Trophoblast cell (in vitro differentiated cells and primary cell): ENCODE measurements around the gene FRS2.

ENCODE experiments used
- DNase-seq, 2 donors: peaks; one replicate each; pipeline ENCODE4 v3.0.0-alpha.2; 2016
- H2AFZ ChIP-seq: 2 replicates; pipeline ENCODE4 v1.6.1; 2013; ENCODE audit warnings: low read length, moderate library complexity, mild to moderate bottlenecking; ENCODE audit not compliant: insufficient read depth, poor library complexity
- H2AK5ac ChIP-seq: 2 replicates; pipeline ENCODE4 v1.6.1; 2013; ENCODE audit warnings: mild to moderate bottlenecking, low read length
- H2BK120ac ChIP-seq: 2 replicates; pipeline ENCODE4 v1.6.1; 2013; ENCODE audit warnings: low read length, mild to moderate bottlenecking, moderate library complexity; ENCODE audit not compliant: insufficient read depth, poor library complexity
- H2BK12ac ChIP-seq: 2 replicates; pipeline ENCODE4 v1.6.1; 2013; ENCODE audit warnings: mild to moderate bottlenecking, low read length, moderate library complexity
- H2BK5ac ChIP-seq: 2 replicates; pipeline ENCODE4 v1.6.1; 2013; ENCODE audit warnings: low read length, low read depth, moderate library complexity, mild to moderate bottlenecking; ENCODE audit not compliant: poor library complexity
- H3K14ac ChIP-seq: 2 replicates; pipeline ENCODE4 v1.6.1; 2013; ENCODE audit warnings: mild to moderate bottlenecking, low read length
- H3K18ac ChIP-seq: 2 replicates; pipeline ENCODE4 v1.6.1; 2013; ENCODE audit warnings: mild to moderate bottlenecking, low read length
- H3K23ac ChIP-seq: 2 replicates; pipeline ENCODE4 v1.6.1; 2013; ENCODE audit warnings: low read length
- H3K27ac ChIP-seq: 2 replicates; pipeline ENCODE4 v1.5.1; 2013; ENCODE audit warnings: low read depth, mild to moderate bottlenecking, inconsistent platforms, low read length, moderate library complexity
- H3K27me3 ChIP-seq: 2 replicates; pipeline ENCODE4 v1.6.1; 2013; ENCODE audit warnings: inconsistent platforms, mild to moderate bottlenecking, low read length, moderate library complexity; ENCODE audit not compliant: insufficient read depth
- H3K36me3 ChIP-seq, 2 experiments: 1 replicate in 1 of 2; 2 replicates in 1 of 2; pipeline ENCODE4 v1.6.1; 2013; ENCODE audit warnings: low read length in 2 of 2, mild to moderate bottlenecking in 2 of 2, moderate library complexity in 1 of 2; ENCODE audit not compliant: insufficient read depth in 2 of 2, control insufficient read depth in 1 of 2
- H3K4ac ChIP-seq: 2 replicates; pipeline ENCODE4 v1.6.1; 2013; ENCODE audit warnings: low read depth, mild to moderate bottlenecking, low read length, moderate library complexity
- H3K4me1 ChIP-seq, 2 experiments: 1 replicate in 1 of 2; 2 replicates in 1 of 2; pipeline ENCODE4 v1.6.1; 2013; ENCODE audit warnings: low read length in 2 of 2, mild to moderate bottlenecking in 2 of 2, moderate library complexity in 1 of 2; ENCODE audit not compliant: insufficient read depth in 2 of 2, control insufficient read depth in 1 of 2
- H3K4me2 ChIP-seq: 2 replicates; pipeline ENCODE4 v1.6.1; 2013; ENCODE audit warnings: inconsistent platforms, mild to moderate bottlenecking, low read length, moderate library complexity
- H3K4me3 ChIP-seq: 2 replicates; pipeline ENCODE4 v1.5.1; 2013; ENCODE audit warnings: mild to moderate bottlenecking, low read depth, low read length, inconsistent platforms
- H3K79me1 ChIP-seq: one replicate; pipeline ENCODE4 v1.6.1; 2013; ENCODE audit warnings: low read length
- H3K79me2 ChIP-seq: 2 replicates; pipeline ENCODE4 v1.6.1; 2013; ENCODE audit warnings: low read length, mild to moderate bottlenecking; ENCODE audit not compliant: control insufficient read depth, insufficient read depth, poor library complexity
- H3K9ac ChIP-seq: 2 replicates; pipeline ENCODE4 v1.6.1; 2013; ENCODE audit warnings: mild to moderate bottlenecking, low read length
- H3K9me3 ChIP-seq: 2 replicates; pipeline ENCODE4 v1.6.1; 2013; ENCODE audit warnings: low read depth, mild to moderate bottlenecking, control low read depth, inconsistent platforms, low read length; ENCODE audit not compliant: insufficient read depth
- H4K12ac ChIP-seq: 2 replicates; pipeline ENCODE4 v1.6.1; 2013; ENCODE audit warnings: low read depth, mild to moderate bottlenecking, low read length, moderate library complexity
- H4K8ac ChIP-seq: 2 replicates; pipeline ENCODE4 v1.6.1; 2013; ENCODE audit warnings: low read depth, mild to moderate bottlenecking, low read length, moderate library complexity
- H4K91ac ChIP-seq: one replicate; pipeline ENCODE4 v1.6.1; 2013; ENCODE audit warnings: low read depth, mild to moderate bottlenecking, low read length, moderate library complexity
- WGBS: extraction: QIAGEN DNeasy Blood & Tissue Kit; methylation state at CpG from one replicate; pipeline ENCODE4 v1.1.7; 2013; ENCODE audit warnings: missing lambda C conversion rate; ENCODE audit not compliant: insufficient read length, insufficient coverage; ENCODE audit errors: extremely low coverage; 5-methylcytosine and 5-hydroxymethylcytosine counted together

Gene FRS2

DNA sequence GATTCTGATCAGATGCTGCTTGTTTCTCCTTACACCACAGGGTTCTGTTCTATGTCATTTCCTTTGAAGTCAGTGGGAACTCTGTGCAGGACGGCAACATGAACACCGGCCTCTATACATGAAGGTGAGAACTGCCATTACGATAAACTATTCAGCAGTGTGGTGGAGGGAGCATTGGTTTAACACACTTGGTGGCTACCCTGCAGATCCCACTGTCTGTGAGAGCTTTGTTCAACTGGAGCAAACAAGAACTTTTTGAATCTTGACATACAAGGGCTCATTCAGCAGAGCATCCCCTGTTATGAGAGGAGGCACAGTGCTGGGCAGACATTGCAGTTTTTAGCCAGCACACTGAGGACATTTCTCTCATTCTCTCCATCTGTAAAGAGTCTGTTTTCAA is 10.7 kb upstream of the FRS2 start:
- Histone ChIP-seq H3K23ac (no peak overlapping the region), H3K4me1 (peaks cover 0 to 3% of the 10 kb centered on the region in 2 experiments), H3K18ac (no peak overlapping the region), H4K12ac (no peak overlapping the region), H3K4me3 (no peak overlapping the region), H2BK12ac (no peak overlapping the region), H4K91ac (no peak overlapping the region), H3K14ac (no peak overlapping the region), H2AFZ (no peak overlapping the region), H3K79me2 (no peaks in the 10 kb centered on the region), H2BK5ac (no peak overlapping the region), H3K9ac (peak overlapping the region; percentile 15), H3K79me1 (no peaks in the 10 kb centered on the region), H3K27ac (no peak overlapping the region), H2BK120ac (no peak overlapping the region), H3K4me2 (no peak overlapping the region), H3K9me3 (no peaks in the 10 kb centered on the region), H3K36me3 (no peaks in the 10 kb centered on the region), H4K8ac (no peak overlapping the region), H2AK5ac (no peak overlapping the region), H3K4ac (no peak overlapping the region), H3K27me3 (no peaks in the 10 kb centered on the region)
- DNase-seq = no peak
- no CpG with 5 or more reads among the region's 3 CpGs for WGBS

DNA sequence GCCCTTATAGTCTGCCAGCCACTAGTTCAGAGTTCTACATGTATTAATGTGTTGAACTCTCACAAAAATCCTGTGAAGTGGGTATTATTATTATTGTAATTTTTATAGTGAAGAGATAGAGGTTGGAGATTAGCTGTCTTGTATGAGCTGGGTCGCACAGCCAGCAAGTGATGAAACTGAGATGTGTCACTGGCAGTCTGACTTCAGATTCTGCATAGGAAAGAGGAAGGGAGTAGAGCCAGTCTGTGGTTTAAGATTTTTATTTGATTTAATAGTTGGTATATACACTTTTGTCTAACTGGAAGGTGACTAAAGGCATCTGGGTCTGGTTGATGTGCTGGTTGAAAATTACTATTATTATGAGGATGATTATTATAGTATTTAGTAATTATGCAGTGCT is 5.8 kb upstream of the FRS2 start:
- Histone ChIP-seq H2BK120ac (no peak overlapping the region), H4K8ac (no peak overlapping the region), H2BK5ac (no peak overlapping the region), H3K14ac (no peak overlapping the region), H3K18ac (no peak overlapping the region), H3K4me3 (no peak overlapping the region), H3K79me2 (no peaks in the 10 kb centered on the region), H3K79me1 (no peaks in the 10 kb centered on the region), H3K9ac (no peak overlapping the region), H3K27ac (no peak overlapping the region), H3K23ac (no peak overlapping the region), H4K91ac (no peak overlapping the region), H3K4me1 (peaks cover 2% of the 10 kb centered on the region in 2 experiments), H3K36me3 (no peaks in the 10 kb centered on the region), H3K4me2 (no peak overlapping the region), H3K27me3 (no peaks in the 10 kb centered on the region), H3K9me3 (no peaks in the 10 kb centered on the region), H2AFZ (no peak overlapping the region), H4K12ac (no peak overlapping the region), H2AK5ac (no peak overlapping the region), H2BK12ac (no peak overlapping the region), H3K4ac (no peak overlapping the region)
- DNase-seq = no peak
- WGBS = no CpG with 5 or more reads among the region's 1 CpG

DNA sequence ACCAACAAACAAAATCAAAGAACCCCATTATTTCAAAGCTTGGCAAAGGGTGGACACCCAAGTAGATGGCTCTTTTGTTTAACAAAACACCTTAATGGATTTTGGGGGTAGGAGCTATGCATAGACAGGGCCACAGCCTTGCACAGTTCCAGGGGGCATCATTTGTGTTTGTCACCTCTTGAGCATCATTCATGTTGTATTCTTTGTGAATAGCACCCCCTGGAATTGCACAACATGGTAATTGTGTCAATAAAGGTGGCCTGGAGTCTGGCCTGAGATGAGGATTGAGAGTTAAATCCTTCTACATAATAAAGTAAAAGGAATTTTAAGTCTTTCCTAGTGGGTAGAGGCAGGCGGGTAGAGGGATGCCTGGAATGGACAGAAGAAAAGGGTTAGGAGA is 3.3 kb upstream of the FRS2 start:
- no peak overlapping the region for H2BK12ac ChIP-seq
- no peak overlapping the region for H3K27ac ChIP-seq
- H3K36me3 ChIP-seq = no peaks in the 10 kb centered on the region
- no peak overlapping the region for H3K18ac ChIP-seq
- H4K91ac ChIP-seq = no peak overlapping the region
- H3K4ac ChIP-seq = no peak overlapping the region
- H3K79me2 ChIP-seq = peaks cover 7% of the 10 kb centered on the region
- H2BK5ac ChIP-seq = no peak overlapping the region
- peaks cover 0 to 2% of the 10 kb centered on the region in 2 experiments for H3K4me1 ChIP-seq
- H2AK5ac ChIP-seq = no peak overlapping the region
- H3K23ac ChIP-seq = no peak overlapping the region
- peaks cover 10% of the 10 kb centered on the region for H3K79me1 ChIP-seq
- no peak overlapping the region for H3K4me2 ChIP-seq
- no peak overlapping the region for H3K9ac ChIP-seq
- DNase-seq = no peak
- H4K12ac ChIP-seq = no peak overlapping the region
- no CpG with 5 or more reads among the region's 1 CpG for WGBS
- no peak overlapping the region for H3K14ac ChIP-seq
- H3K4me3 ChIP-seq = no peak overlapping the region
- H3K27me3 ChIP-seq = no peaks in the 10 kb centered on the region
- H4K8ac ChIP-seq = no peak overlapping the region
- H2BK120ac ChIP-seq = no peak overlapping the region
- no peaks in the 10 kb centered on the region for H3K9me3 ChIP-seq
- no peak overlapping the region for H2AFZ ChIP-seq

DNA sequence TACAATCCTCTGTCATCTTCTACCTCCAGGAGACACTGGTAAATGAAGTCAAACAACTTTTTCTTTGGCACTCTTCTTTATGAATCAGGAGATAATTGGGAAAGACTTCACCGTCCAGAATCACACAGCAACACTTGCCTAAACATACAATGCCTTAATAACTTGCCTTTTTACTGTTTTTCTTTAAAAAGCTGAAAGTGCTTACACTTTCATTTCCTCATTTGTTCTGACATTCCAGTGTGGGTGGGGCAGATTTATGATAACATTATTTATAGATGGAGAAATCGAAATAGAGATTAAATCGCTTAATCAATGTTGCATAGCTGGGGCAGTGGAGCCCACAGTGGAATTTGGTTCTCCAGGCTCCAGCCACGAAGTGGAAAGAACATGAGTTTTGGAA is 2.8 kb upstream of the FRS2 start:
- H2AFZ ChIP-seq = no peak overlapping the region
- H4K91ac ChIP-seq = no peak overlapping the region
- WGBS = no CpG with 5 or more reads among the region's 4 CpGs
- no peak overlapping the region for H3K14ac ChIP-seq
- no peak overlapping the region for H2AK5ac ChIP-seq
- peaks cover 10% of the 10 kb centered on the region for H3K79me2 ChIP-seq
- H3K4me2 ChIP-seq = no peak overlapping the region
- no peak overlapping the region for H3K18ac ChIP-seq
- peaks cover 10% of the 10 kb centered on the region for H3K79me1 ChIP-seq
- no peaks in the 10 kb centered on the region for H3K9me3 ChIP-seq
- H3K9ac ChIP-seq = no peak overlapping the region
- H3K36me3 ChIP-seq = no peaks in the 10 kb centered on the region
- no peak overlapping the region for H2BK120ac ChIP-seq
- H3K27me3 ChIP-seq = no peaks in the 10 kb centered on the region
- DNase-seq = no peak
- peaks cover 0 to 2% of the 10 kb centered on the region in 2 experiments for H3K4me1 ChIP-seq
- no peak overlapping the region for H2BK12ac ChIP-seq
- no peak overlapping the region for H3K4ac ChIP-seq
- no peak overlapping the region for H3K4me3 ChIP-seq
- H4K12ac ChIP-seq = no peak overlapping the region
- H3K27ac ChIP-seq = no peak overlapping the region
- H3K23ac ChIP-seq = no peak overlapping the region
- H4K8ac ChIP-seq = no peak overlapping the region
- H2BK5ac ChIP-seq = no peak overlapping the region
